Smooth muscle cell (in vitro differentiated cells): Measurements from ENCODE around the gene LMO2. TPM values are rescaled to one million over a fixed set of nuclear protein-coding genes. Genes with fewer than 3 reads are reported as not detected.

ENCODE experiments used
- DNase-seq: peaks from one replicate; lab custom pipeline; 2025; ENCODE audit not compliant: unreplicated experiment; lab: John Stamatoyannopoulos, UW
- H2AFZ ChIP-seq: fragments of 200-600 bp; sonication (generic); 2 replicates; pipeline ENCODE4 v1.6.0; 2016; ENCODE audit warnings: antibody characterized with exemption, low read depth, mild to moderate bottlenecking
- H3F3A ChIP-seq: fragments of 200-600 bp; sonication (generic); 2 replicates; pipeline ENCODE4 v1.6.0; 2017; ENCODE audit warnings: antibody characterized with exemption, low read depth
- H3K27ac ChIP-seq: fragments of 200-600 bp; sonication (generic); 2 replicates; pipeline ENCODE4 v1.5.1; 2016; ENCODE audit warnings: low read depth, mild to moderate bottlenecking
- H3K27me3 ChIP-seq: fragments of 200-600 bp; sonication (generic); 2 replicates; pipeline ENCODE4 v1.6.1; 2016; ENCODE audit warnings: low read depth, mild to moderate bottlenecking
- H3K36me3 ChIP-seq: fragments of 200-600 bp; sonication (generic); 2 replicates; pipeline ENCODE4 v1.5.1; 2016; ENCODE audit warnings: low read depth
- H3K4me1 ChIP-seq: fragments of 200-600 bp; sonication (generic); 2 replicates; pipeline ENCODE4 v1.5.1; 2016; ENCODE audit warnings: low read depth
- H3K4me2 ChIP-seq: fragments of 200-600 bp; sonication (generic); 2 replicates; pipeline ENCODE4 v1.6.0; 2016; ENCODE audit warnings: mild to moderate bottlenecking
- H3K4me3 ChIP-seq: fragments of 200-600 bp; sonication (generic); 2 replicates; pipeline ENCODE4 v1.5.1; 2016; ENCODE audit warnings: mild to moderate bottlenecking
- H3K79me2 ChIP-seq: fragments of 200-600 bp; sonication (generic); 2 replicates; pipeline ENCODE4 v1.6.0; 2016; ENCODE audit warnings: low read depth, mild to moderate bottlenecking
- H3K9ac ChIP-seq: fragments of 200-600 bp; sonication (generic); 2 replicates; pipeline ENCODE4 v1.6.0; 2016; ENCODE audit warnings: low read depth
- H3K9me3 ChIP-seq: fragments of 200-600 bp; sonication (generic); replicated peaks from 2 replicates; pipeline ENCODE4 v1.5.1; 2016; ENCODE audit warnings: low read depth
- H4K20me1 ChIP-seq: fragments of 200-600 bp; sonication (generic); 2 replicates; pipeline ENCODE4 v1.6.0; 2016; ENCODE audit warnings: low read depth
- CTCF ChIP-seq: fragments of 200-600 bp; sonication (generic); IDR thresholded peaks from 2 replicates; pipeline ENCODE4 v1.5.1; 2017; ENCODE audit warnings: borderline replicate concordance, mild to moderate bottlenecking, antibody characterized with exemption; ENCODE audit not compliant: insufficient read depth, poor library complexity, severe bottlenecking
- WGBS: methylation state at CpG from one replicate; pipeline ENCODE4 v1.1.7; 2016; ENCODE audit warnings: low lambda C conversion rate; 5-methylcytosine and 5-hydroxymethylcytosine counted together
- polyA plus RNA-seq: library from polyadenylated mRNA; unstranded; fragments of >200 nt; fragmentation: Nextera tagmentation; extraction: Ambion mirVana; gene quantifications from 2 replicates; pipeline ENCODE4 v1.2.1, GENCODE V29; 2016
- total RNA-seq: library from RNA; depleted of rRNA; stranded (reverse); fragments of >200 nt; gene quantifications from 2 replicates; pipeline ENCODE4 v1.2.3, GENCODE V29; 2014

The LMO2 gene
- total RNA-seq, result 1.8 and 2.7 TPM in 2 replicates
- polyA plus RNA-seq, result 3.8 and 5.8 TPM in 2 replicates

DNA sequence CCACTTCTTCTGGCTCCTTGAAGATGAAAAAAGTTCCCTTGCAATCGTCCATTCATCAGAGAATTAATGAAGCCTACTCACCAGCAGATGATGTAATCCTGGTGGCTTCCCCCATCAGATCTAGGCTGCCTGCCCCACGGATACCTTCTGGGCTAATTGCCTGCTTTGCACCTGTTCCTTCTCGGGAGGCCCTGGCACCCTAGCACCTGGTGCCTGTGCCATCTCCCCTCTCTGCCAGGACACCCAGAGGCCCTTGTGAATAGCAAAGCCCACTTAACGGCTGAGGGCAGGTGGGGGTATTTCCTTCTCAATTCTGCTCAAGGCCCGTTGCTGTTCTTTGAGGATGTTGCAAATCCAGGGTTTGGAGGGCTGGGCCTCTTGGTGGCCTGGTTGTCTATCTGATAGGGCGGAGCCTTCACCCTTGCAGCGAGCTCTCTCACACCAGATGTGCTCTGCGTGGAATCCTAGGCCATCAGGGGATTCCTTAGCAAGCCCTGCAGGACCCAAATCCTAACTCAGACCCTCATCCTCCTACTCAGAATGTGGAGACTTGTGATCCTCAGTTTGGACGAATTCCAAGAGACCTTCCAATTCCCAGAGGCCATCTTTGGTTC, at the start of gene LMO2:
Gene LMO2 (minus strand): TSS at position 363 of the 614 bp plus-strand sequence. CDS start 22,360 bp downstream, outside the sequence.
- WGBS, result 76% methylated on average over 9 of the region's 9 CpGs
- no peaks in the 10 kb centered on the region for H3K36me3 ChIP-seq
- H3K79me2 ChIP-seq, result no peaks in the 10 kb centered on the region
- H4K20me1 ChIP-seq, result no peaks in the 10 kb centered on the region
- H3K4me2 ChIP-seq, result peak within 1 kb of the TSS; percentile 27
- no peaks in the 10 kb centered on the region for H3K27me3 ChIP-seq
- TF ChIP-seq CTCF, result no peak
- H3K9me3 ChIP-seq, result no peaks in the 10 kb centered on the region
- no peak within 1 kb of the TSS for H3K27ac ChIP-seq
- no peak for DNase-seq
- no peak within 1 kb of the TSS for H2AFZ ChIP-seq
- peaks cover 21% of the 10 kb centered on the region for H3K4me1 ChIP-seq
- H3F3A ChIP-seq, result no peaks in the 10 kb centered on the region
- H3K9ac ChIP-seq, result no peak within 1 kb of the TSS
- H3K4me3 ChIP-seq, result no peak within 1 kb of the TSS

GRCh38 chr11:33940538-33940815, 48.6 kb upstream of the LMO2 start:
- peaks cover 22% of the 10 kb centered on the region for H3F3A ChIP-seq
- 60% methylated on average over 2 of the region's 2 CpGs for WGBS
- H3K9me3 ChIP-seq, result no peaks in the 10 kb centered on the region
- H3K9ac ChIP-seq, result no peak overlapping the region
- no peaks in the 10 kb centered on the region for H4K20me1 ChIP-seq
- no peak overlapping the region for H2AFZ ChIP-seq
- no peaks in the 10 kb centered on the region for H3K79me2 ChIP-seq
- H3K27ac ChIP-seq, result no peak overlapping the region
- DNase-seq, result no peak
- no peak overlapping the region for H3K4me2 ChIP-seq
- H3K27me3 ChIP-seq, result no peaks in the 10 kb centered on the region
- H3K36me3 ChIP-seq, result no peaks in the 10 kb centered on the region
- no peak for TF ChIP-seq CTCF
- peaks cover 3% of the 10 kb centered on the region for H3K4me1 ChIP-seq
- H3K4me3 ChIP-seq, result no peak overlapping the region

DNA sequence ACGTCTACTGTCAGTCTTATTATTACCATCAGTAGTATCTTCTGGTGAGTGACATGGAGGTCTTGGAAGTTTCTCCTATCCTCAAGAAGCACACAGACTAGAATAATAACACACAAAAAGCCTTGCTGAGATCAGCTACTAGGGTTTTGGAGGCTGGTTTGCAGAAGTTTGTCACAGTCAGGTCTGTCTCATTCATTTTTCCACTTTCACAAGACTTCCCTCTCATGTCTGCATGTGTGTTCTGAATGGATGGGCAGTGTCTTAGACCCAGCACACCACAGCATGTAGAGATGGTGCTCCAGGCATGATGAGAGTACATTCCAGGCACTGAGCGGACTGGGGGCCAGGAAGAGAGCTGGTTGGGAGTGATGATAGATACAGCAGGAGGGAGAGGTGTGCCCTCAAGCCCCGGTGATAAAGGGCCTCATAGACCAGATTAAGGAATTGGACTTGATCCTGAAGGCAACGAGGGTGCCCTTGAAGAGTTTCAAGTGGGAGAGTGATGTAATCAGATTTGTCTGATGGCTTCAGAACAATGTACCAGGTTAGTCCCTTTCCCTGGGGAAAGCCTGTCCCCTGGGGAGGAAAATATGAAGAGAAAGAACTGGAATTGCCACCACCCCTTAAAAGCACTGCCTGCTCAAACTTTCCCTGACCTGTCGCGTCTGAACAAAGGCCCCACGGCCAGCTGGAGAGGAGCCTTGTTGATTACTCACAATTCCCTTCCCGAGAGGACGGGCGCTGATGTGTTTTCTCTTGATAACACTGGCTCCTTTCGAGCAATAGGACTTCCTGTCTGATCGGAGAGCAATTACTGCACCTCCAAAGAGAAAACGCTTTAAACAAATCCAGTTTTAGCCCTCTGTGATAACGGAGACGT, 45.1 kb upstream of the LMO2 start:
- DNase-seq, result no peak
- no peak for TF ChIP-seq CTCF
- no peak overlapping the region for H2AFZ ChIP-seq
- H3K9ac ChIP-seq, result no peak overlapping the region
- H3K4me2 ChIP-seq, result peak overlapping the region; percentile 73
- H3K27me3 ChIP-seq, result no peaks in the 10 kb centered on the region
- no peaks in the 10 kb centered on the region for H3K79me2 ChIP-seq
- no peaks in the 10 kb centered on the region for H3K36me3 ChIP-seq
- H3K9me3 ChIP-seq, result no peaks in the 10 kb centered on the region
- H3K4me3 ChIP-seq, result no peak overlapping the region
- 19% methylated on average over 15 of the region's 15 CpGs for WGBS
- peak overlapping the region; percentile 48 for H3K27ac ChIP-seq
- H3K4me1 ChIP-seq, result peaks cover 3% of the 10 kb centered on the region
- peaks cover 22% of the 10 kb centered on the region for H3F3A ChIP-seq
- H4K20me1 ChIP-seq, result no peaks in the 10 kb centered on the region
